Measurements from ENCODE around the gene POTEE. TPM values are rescaled to one million over a fixed set of nuclear protein-coding genes. Genes with fewer than 3 reads are reported as not detected.

The POTEE gene
- total RNA-seq = not detected in 2 replicates

DNA sequence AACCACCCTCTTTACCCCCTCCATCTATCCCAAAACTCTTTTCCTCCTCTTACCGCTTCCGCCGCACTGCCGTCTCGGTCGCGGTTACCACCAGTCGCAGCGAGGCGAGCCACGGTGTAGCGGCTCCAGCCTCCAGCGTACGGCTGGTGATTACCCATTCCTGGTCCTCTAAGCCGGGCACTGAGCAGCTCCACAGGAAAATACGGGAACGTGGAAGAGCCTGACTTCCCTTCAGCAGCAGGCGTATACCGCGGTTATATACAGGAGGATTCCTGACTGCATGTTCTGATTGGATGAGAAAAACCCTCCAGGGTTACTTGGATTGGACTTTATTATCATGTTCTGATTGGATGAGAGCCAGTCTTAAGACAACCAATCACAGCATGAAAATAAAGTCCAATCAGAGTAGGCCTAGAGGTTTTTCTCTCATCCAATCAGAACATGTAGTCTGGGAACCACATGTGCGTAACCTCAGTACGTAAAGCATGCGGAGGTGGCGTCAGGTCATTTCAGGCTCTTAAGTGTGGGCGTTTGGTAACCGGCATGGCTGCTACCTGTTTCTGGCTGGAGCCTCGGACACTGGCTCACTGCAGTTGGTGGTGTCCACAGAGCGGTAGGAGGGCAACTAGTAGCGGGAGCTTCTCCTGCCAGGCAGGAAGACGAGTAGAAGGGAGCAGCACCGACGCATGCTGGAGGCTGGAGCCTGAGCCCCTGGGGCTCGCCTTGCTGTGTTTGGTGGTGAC lies at the start of gene POTEE:
TSS of gene POTEE (plus strand) at position 507 of the 743 bp plus-strand sequence. CDS start 8,867 bp downstream, outside the sequence.

Other genes with a start within 250 kb of the POTEE start
- gene FAM168B, start 116.1 kb upstream of the POTEE start, total RNA-seq = 109 and 111 TPM in 2 replicates
- gene PLEKHB2, start 104.2 kb upstream of the POTEE start, total RNA-seq = 26.0 and 46.6 TPM in 2 replicates
- not detected in 2 replicates for gene RAB6D, start 154.6 kb downstream of the POTEE start, total RNA-seq